Nucleus accumbens (tissue), 56 donors: ENCODE measurements around the gene LHFPL3.
A peak's percentile ranks its signal among the peaks of the same experiment; 100 is the strongest.
"Not testable (repeated sequence)": the region's sequence is repeated elsewhere in the genome, so short reads cannot be mapped to it uniquely, and the experiment has no call there.

Experiments used
- DNase-seq, 56 donors: peaks; one replicate each; lab custom pipeline; 2025; lab: John Stamatoyannopoulos, UW

Gene LHFPL3

DNA sequence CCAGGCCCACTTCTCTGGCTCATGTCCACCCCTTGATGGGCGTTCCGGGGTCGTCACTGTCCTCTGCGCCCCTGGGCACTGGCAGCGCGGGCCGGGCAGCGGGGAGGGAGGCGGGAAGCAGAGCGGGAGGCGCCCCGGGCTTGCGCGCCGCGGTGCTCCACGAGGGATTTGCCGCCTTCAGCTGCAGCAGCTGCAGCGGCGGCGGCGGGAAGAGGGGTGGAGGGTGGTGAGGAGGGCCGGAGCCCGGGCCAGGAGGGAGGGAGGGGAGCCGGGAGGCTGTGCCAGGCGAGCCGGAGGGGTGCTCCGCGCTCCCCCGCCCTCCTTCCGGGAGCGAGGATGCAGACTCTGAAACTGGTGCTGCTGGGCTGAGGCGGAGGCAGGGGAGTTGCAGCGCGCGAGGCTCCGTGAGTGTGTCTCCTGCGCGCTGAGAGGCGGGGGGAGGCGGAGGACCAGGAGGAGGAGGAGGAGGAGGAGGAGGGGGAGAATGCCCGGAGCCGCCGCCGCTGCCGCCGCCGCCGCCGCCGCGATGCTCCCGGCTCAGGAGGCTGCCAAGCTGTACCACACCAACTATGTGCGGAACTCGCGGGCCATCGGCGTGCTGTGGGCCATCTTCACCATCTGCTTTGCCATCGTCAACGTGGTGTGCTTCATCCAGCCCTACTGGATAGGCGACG is at the start of gene LHFPL3:
Gene LHFPL3, plus strand, starts transcription at position 308 of the 674 bp plus-strand sequence.
- peak in 47 of 56 donors; percentile 8 to 85 (median 48) for DNase-seq

DNA sequence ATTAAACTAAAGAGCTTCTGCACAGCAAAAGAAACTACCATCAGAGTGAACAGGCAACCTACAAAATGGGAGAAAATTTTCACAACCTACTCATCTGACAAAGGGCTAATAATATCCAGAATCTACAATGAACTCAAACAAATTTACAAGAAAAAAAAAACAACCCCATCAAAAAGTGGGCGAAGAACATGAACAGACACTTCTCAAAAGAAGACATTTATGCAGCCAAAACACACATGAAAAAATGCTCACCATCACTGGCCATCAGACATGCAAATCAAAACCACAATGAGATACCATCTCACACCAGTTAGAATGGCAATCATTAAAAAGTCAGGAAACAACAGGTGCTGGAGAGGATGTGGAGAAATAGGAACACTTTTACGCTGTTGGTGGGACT is 46.7 kb upstream of the LHFPL3 start:
- DNase-seq = not testable (repeated sequence)

DNA sequence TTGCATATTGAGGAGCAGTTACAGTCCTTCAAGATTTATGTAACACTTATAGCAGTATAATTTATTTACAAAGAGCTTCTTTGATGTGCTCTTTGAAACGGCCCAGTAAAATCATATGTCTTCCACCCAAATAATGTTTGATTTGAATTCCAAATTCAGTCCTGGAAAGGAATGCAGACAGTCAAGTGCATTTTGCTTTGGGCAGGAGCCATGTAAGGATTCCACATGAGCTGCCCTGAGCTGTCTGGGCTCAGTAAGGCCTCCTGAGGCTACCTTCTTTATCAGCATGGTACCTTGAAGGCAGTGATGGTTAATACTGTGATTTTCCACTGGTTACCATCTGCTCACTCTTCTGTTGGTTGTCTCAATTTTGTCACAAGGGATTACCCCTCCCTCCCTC is 41.6 kb upstream of the LHFPL3 start:
- no peak for DNase-seq

DNA sequence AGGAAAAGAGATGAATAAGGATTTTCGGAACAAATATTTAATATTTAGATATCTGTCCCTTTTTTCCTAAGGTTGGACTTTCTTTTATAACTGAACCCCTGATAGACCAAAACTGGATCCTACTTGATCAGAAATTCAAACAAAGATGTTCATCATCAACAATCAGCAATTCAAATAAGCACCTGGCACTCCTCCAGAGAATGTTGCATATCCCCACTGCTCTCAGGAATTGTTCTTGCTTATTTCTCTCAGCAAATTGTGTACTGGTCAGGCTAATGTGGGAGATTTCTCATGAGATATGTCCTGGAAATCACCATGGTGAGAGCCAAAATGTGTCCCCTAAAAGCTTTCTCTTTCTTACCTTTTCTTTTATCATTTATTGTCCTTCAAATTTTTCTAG is 40.3 kb upstream of the LHFPL3 start:
- DNase-seq = no peak

DNA sequence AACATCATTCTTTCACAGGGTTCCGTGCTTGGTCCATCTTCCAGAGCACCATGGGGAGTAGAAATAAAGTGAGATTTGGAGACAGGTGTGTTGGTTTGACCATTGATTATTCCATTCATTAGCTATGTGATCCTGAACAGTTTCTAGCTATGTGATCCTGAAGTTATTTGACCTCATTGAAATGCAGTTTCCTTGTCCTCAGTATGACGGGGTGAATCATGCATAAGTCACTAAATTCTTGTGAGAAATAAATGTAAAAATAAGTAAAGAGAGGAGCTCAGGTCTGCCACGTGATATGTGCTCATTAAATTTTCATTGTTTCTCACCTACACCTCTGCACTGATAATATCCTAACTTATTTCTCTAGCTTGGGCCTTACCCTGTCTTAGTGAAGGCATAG is 34.1 kb upstream of the LHFPL3 start:
- no peak for DNase-seq

DNA sequence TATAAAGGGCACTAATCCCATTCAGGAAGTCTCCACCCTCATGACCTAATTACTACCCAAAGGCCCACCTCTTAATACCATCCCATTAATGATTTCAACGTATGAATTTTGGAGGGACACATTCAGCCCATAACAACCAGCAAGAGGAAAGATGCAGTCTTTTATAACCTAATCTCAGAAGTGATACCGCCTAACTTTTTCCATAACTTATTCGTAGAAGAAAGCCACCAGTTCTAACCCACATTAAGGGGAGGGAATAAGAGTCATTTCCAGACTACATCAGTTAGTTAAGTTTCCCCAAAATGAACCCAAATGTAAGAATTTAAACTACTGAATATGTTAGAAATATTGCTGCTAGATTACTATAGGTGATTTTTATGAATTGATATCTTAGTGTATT is 32.1 kb upstream of the LHFPL3 start:
- DNase-seq = no peak

DNA sequence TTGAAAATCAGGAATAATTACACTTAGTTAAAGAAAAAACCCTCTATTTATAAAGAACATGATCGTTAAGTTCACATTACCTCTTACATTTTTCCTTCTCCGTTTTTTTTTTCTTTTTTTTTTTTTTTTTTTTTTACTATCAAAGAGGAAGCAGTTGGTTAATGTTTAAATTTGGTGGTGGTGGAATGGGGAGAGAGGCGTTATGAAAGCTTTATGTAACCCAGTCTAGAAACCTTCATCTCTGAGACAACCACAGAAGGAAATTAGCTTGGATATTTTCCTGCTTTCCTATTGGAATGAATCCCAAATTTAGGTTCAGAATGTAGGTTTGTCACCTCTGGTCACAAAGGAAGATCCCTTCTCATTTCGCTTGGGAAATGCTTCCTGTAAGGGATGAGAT is 31.5 kb upstream of the LHFPL3 start:
- no peak for DNase-seq

DNA sequence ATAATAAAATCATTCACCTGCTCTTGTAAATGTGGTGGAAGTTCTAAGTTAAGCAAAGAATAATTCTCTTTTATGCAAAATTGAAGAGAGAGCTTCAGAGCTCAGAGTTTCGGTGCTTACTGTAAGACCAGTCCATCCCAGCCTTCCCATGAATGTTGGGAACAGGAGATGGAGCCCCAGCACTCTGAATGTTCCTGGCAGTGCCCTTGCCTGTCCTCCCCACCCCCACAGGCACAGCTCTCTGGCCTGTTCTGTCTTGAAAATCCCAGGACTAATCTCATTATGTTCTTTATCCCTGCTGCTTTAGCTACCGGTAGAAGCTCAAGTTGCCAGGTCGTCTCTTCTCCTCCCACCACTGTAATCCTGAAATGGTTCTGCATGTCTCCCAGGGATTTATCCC is 29.1 kb upstream of the LHFPL3 start:
- peak in 1 of 56 donors; percentile 2 for DNase-seq

DNA sequence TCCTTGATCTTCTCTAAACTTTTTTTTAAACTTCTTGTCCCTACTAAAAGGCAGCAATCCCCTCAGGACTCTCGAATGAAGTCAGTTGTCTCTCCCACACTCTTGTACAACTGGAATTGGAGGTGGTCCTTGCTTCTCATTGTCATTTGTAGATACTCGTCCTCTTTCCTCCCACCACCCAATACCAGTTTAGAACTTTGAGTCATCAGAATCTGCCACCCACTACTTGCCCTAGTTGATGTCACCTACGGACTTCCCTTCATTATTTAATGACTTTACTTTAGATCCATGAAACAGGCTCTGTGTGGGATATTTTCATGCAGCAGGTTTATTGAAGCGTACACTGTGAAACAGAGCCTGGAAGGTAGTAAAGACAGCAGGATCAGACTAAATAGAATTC is 28.6 kb upstream of the LHFPL3 start:
- DNase-seq = peak in 6 of 56 donors; percentile 2 to 23 (median 6)

DNA sequence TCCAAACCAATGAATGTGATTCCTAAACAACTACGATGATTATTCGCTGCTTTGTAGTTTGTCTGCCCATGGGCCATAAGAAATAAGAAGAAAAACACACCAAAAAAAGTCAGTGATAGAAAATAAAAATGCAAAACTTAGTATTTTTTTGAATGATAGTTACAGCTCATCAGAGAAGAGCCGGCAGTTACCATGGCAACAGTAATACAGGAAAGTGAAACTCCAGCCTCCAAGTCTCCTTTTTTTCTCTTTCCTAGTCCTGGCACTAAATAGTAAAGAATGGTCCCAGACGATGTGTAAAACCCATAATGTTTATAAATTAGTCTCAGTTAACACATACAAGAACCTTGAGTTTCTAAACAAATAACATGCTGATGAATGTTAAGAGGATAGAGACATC is 21.6 kb upstream of the LHFPL3 start:
- DNase-seq = peak in 2 of 56 donors; percentile 3 to 5

DNA sequence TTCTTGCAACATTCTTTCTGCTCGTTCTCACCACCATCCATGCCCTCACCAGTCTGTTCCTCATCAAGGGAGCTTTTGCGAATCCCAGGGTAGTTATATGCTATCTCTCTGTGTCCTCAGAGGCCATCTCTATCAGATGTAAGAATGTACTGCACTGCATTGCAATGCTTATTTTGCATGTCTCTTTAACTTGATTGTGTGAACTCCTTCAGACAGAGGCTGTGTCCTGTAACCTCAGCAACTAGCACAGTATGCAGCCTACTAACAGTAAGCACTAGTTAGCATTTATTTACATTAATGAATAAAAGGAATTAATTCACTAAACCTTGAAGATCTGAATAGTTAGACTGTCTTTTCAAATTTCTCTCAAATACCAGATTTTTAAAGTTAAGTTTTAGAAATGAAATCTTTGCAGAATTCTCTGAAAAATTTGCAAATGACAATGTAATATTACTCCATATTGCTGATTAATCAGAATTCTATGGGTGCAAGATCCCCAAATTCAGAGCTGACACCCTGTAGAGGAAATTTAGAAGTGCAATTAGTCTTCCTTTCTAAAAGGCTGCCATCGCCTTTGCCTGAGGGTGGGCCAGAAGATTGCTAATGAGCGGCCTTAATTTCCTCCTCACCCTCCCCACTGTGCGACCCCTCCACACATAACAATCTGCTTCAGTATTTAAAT is 10.3 kb upstream of the LHFPL3 start:
- no peak for DNase-seq

DNA sequence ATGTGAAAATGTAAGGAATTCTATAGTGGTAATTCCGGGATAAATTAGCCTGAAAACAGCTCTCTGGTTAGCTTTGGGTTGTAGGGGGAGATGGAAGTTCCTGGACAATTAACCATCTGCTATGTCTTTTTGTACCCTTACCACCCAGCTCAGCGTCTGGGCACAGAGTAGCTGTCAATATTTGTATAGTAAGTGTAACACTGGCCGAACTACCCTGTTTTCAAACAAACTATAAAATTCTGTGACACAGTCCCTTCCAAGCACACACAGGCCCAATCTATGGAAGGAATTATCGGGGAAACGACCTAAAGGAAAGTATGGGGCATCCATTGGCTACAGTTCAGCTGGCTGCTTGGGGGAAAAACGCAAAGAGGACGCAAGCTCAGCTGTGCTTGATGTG is 869 bp upstream of the LHFPL3 start:
- DNase-seq = no peak

DNA sequence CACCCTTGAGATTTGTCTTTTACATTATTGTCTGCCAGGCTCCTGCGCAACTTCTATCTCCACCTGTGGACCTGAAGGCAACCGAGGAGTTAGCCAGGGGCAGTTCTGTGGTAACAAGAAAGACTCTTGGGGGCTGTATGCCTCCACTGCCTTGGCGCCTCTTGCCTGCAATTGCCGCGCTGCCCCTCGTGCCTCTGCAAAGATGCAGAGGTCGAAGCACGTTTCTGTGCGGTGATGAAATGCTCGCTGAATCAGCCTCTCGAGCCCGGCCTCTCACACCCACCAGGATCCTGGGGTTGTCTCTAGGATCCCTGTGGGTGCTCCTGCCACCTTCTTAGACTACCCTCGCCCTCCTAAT is 486 bp upstream of the LHFPL3 start:
- peak in 5 of 56 donors; percentile 33 to 54 (median 46) for DNase-seq

DNA sequence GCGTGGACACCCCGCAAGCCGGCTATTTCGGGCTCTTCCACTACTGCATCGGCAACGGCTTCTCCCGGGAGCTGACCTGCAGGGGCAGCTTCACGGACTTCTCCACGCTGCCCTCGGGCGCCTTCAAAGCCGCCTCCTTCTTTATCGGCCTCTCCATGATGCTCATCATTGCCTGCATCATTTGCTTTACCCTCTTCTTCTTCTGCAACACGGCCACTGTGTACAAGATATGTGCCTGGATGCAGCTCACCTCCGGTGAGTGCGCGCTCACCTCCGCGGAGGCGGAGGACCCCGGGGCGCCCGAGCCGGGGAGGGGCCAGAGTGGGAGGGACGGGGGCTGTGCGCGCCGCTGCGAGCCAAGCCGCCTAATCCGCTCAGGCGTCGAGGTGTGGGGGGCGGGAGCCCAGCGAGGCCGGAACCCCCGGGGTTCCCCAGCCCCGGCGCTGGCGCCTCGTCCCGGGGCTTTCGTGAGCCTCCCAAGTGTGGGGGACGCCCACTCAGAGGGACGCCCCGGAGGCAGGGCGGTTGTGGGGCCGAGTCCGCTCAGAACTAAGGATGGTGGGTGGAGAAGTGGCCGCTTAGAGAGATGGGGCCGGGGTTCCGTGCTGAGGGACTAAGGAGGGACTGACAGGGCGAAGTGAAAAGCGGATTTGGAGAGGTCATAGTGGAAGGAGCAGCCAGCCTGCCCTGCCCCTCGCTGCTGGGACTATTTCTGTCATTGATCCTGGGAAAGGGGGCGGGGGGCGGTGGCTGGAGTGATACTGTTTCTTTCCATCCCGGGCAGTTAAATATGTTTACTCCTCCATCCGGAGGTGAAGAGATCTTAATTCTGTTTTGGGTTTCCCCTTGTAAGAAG is 795 bp downstream of the LHFPL3 start:
- DNase-seq = peak in 19 of 56 donors; percentile 2 to 52 (median 25)

DNA sequence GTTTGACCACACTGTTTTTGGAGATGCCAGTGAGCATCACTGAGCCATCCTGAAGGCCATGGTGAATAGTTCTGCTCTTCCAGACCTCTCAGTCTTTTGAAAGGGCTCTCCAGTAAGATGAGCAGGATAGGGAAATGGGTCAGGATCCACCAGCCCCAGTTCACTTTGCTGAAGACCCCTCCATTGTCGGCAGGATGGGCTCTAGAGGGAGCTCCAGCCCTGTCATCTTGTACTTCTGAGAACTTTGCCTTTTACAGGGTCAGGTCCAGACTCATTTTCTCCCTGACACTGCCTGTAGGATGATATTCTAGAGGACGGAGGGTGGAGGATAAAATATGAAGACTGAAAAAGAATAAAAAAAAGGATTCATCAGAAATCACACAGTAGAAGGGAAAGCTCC is 13.1 kb downstream of the LHFPL3 start:
- DNase-seq = peak in 17 of 56 donors; percentile 1 to 36 (median 12)

DNA sequence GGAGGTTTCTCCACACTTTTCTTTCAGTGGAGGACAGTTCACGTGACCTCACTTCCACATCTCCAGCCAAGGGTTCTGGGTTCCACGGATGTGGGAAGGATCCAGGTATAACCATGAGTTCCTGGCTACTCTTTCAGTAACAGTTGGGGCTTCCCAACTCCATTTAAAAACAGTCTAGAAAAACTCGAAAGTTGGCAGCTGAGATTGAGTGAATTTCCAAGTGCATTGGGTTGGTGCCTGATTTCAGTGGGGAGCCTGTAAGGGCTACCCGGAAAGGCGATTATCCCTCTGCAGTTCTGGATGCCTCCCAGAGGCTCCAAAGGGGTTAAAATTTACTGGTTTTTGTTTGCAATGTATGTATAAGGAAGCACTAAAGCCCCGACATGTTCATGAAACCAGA is 24.3 kb downstream of the LHFPL3 start:
- DNase-seq = no peak

DNA sequence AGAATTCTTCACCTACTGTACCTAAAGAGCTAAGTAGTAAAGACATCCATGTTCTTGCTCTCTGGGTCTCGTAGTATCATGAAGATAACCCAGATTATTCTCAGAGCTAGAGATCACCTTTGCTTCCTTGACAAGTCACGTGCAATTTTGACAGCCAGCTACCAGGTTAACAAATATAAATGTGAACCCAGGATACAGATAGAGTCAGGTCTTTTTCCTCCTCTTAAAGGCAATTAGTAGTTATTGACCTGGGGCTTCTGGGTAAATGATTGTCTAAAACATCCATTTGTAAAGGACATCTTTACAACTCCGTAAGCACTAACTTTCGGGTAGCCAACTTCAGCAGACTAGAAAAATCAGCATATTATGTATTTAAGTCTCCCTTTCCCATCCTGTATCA is 28.8 kb downstream of the LHFPL3 start:
- no peak for DNase-seq

DNA sequence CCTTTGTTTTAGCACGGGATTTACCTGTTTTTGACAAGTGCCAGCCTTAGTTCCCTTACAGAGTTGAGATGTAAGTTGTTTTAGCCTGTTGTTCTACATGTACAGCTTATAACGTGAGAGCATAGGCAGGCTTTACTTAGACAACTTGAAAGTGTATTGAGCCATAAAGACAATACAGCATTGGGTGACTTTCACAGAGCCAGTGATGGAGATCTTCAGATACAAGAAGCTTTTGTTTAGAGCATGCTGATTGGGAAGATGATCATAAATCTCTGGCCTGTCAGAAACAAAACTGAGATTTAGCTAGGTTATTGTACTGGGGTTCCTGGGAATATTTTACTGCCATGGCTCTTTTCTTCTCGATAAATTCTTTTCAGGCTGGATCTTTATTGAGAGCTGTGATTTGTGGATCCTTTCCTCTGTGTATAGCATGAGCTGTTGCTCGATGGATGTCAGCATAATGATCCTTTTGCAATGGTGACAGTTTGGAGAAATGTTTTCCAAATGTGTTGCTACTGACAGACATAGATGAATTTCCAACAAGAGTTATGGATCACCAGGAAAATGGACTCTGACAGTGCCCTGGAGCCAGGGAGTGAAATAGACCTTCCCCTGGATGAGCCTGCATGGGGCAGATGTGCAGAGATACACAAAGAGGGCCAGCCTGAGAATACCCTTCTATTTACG is 30.2 kb downstream of the LHFPL3 start:
- peak in 1 of 56 donors; percentile 7 for DNase-seq

DNA sequence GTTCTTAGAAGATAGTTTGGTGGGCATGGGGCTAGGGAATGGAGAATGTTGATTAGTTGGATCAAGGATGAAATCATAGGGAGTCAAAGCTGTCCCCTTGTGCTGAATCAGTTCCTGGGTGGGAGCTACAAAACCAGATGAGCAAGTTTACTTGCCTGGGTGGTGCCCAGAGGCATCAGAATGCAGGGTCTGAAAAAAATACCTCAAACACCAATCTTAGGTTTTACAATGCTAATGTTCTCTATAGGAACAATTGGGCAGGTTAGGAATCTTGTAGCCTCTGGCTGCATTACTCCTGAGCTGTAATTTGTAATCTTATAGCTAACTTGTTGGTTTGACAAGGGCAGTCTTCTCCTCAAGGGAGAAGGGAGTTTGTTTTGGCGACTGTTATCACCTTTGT is 34.4 kb downstream of the LHFPL3 start:
- no peak for DNase-seq

DNA sequence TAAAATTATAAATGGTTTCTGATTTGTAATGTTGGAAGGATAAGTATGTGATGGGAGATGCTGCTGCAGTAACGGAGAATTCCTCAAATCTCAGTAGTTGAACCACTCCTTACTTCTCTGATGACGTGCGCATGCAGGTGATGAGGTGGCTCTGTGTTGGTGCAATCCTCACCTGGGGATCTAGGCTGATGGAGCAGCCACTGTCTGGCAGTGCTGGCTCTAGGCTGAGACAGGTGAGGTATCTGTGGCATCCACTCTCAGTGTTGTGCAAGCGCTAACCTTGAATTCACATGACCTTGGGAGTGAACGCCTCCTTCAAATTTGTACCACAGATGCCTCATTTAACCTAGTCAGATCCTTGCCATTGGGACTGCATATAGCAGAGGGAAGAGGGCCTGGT is 35.0 kb downstream of the LHFPL3 start:
- no peak for DNase-seq

DNA sequence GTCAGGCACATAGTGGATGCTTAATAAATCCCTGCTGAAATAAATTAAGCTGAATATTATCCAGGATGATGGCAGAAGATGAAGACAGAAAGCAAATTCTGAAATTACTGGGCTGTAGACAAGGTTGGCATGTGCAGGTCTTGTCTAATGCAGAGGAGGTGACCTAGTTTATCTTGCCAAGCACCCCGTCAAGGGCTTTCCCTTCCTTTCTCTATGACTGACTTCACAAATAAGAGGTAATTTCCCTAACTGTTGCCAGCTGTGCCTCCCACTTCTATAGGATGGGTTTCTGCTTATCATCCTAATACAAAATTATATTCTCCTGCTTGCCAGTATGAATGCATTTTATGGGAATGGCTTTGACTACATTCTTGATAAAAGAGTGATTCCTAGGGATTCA is 38.0 kb downstream of the LHFPL3 start:
- no peak for DNase-seq
